ENCODE results near the gene HOXB2.

The HOXB2 gene

DNA sequence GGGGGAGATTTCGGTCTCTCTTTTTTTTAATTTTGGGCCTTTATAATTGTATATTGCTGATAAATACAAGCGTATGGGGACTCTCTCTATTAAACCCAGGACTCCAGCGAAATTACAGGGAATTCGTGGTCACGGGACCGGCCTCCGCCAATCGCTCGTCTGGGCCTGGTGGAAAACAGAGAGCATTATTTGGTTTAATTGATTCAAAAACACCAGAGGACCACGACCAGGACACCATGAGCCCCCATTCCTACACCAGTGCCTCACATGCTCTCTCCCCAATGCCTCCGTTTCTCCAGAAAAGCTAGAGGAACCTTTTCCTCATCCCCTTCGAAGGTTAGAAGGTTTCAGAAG, at the start of gene HOXB2:
TSS of gene HOXB2 (minus strand) at position 88 of the 354 bp plus-strand sequence. CDS start 198 bp downstream, outside the sequence.
- DNase-seq (ENCODE audit: low read depth): no peak

DNA sequence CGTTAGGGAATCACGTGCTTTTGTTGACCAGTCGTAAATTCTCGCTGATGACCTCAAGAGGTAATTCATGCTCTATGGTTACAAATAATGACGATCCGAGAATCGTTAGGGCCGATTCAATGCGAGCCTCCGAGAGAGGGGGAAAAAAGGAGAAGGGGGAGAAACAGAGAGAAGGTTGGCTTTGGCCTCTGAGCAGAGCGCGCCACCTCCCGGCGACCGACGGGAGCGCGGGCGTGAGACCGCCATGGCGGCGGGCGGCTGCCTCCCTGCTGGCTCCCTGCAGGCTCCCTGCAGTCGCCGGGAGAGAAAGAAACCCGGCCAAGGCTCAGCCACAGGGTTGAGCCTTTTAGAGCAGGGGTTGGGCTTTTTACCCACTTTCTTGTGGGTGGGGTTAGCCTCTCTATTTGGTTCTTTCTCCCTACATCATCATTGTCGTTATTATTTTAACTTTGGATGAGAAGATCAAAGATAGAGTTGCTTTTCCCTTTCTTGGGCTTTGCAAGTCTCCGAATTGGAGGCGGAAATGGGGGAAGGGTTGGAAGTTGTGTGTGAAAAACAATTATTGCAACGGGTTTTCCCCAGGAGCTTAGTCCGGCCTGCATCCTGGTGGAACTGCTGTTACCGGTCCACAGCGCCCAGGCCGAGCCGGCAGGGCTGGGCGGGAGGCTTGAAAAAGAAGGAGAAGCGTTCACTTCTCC, 49.1 kb upstream of the HOXB2 start:
- peak; percentile 66 for DNase-seq (ENCODE audit: low read depth)

DNA sequence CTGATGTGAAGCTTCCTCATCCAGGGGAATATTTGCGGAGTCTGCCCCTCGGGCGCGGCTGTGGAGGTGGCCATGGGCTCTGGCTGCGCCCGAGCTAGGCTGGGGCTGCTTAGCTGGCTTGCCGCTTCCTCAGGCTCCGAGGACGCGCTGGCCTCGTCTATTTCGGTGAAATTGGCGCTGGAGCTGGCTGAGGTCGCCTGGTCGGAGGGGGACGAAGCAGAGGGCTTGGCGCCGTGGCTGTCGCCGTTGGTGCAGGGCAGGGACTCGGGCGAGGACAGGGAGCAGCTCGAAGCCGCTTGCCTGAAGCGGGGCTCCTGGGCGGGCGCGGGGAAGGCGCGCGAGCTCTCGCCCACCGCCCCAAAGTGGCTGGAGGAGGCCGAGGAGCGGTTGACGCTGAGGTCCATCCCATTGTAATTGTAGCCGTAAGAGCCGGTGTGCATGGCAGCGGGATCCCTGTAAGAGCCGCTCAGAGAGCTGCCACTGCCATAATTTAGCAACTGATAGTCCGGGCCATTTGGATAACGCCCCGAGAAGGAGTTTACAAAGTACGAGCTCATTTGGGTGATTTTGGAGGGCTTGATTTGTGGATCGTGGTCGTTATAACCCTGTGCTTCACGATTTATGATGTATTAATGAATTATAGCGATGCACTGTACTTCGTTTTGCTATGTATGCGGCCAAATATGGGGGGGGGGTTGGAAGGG, 48.4 kb upstream of the HOXB2 start, which contains the start of gene HOXB5:
TSS of gene HOXB5 (minus strand) at position 654 of the 704 bp plus-strand sequence. CDS start at position 557, 97 bp downstream.
- DNase-seq (ENCODE audit: low read depth): no peak

GRCh38 chr17:48592577-48592976, 47.7 kb upstream of the HOXB2 start:
- no peak for DNase-seq (ENCODE audit: low read depth)

DNA sequence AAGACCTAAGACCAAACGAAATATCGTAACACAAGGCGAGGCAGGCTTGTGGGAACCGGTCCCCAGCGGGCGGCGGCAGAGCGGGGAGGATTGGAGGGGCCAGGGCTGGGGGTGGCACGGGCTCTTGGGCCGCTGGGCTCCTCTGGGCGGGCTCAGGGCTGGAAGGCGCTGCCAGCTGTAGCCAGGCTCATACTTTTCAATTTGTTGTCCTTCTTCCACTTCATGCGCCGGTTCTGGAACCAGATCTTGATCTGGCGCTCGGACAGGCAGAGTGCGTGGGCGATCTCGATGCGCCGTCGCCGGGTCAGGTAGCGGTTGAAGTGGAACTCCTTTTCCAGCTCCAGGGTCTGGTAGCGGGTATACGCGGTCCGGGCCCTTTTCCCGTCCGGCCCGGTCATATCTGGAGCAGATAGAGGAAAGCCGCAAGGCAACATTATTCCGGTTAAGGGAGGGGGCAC, 47.2 kb upstream of the HOXB2 start:
- DNase-seq (ENCODE audit: low read depth): no peak

GRCh38 chr17:48591255-48592056, 46.5 kb upstream of the HOXB2 start:
- DNase-seq (ENCODE audit: low read depth): no peak

DNA sequence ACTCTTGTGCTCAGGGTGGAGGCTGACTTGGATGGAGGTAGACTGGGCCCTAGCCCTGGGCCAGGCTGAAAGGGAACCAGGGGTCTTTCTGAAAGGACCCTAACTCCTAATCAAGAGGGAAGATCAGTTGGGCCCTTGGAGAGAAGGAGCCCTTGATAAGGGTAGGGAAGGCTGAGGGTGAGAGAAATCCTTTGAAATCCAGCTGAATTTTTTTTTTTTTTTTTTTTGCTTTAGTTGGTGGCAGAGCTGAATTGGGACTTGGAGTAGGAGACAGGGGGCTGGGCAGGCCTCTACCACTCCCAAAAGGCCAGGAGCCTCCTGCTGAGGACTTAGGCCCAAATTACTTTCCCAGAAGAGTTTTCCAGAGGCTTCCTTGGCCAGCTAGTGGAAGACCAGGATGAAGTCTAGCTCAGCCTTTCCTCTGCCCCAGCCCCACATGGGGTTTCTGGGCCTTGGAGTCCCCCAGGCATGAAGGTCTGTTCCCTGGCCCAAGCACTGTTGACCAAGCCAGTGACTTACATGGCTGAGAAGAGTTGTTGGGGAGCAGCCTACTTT, 45.8 kb upstream of the HOXB2 start:
- no peak for DNase-seq (ENCODE audit: low read depth)

DNA sequence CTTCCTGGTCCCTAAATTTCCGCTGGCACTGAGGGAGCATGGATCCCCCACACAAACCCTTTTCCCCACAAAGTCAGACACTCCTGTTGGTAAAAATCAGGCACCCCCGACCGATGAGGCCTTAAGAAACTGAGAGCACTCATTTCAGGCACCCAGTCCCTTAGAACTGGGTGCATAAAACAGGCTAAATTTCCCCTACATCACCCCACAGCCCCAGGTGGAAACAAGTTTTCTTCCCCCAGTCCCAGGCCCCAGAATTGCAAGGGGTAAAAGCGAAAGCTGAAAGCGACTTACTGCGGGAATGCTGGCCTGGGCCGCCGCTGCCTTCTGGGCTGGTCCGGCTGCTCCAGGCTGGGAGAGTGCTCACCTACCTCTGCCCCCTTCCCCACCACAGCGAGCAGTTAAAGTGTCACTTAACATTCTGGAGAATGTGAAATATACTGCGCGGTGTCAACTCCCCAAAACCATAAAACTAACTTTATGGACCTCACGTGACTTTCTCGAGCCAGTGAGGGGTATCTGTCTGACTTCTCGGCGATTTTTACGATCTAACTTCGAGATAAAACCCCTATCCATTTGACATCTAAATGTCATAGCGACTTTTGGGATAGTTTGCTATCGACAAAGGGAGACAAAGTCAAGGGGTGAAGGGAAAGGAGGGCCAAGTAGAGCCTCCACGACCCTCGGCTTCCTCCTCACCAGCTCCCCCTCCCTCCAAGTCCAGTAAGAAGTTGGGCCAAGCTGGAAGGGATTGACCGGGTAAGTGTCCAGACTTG, 45.1 kb upstream of the HOXB2 start, which contains the start of gene HOXB3:
TSS of gene HOXB3 (minus strand) at position 411 of the 776 bp plus-strand sequence. CDS start 37,767 bp downstream, outside the sequence.
- DNase-seq (ENCODE audit: low read depth): no peak

- no peak for DNase-seq (ENCODE audit: low read depth)
These were observed 44.3 kb upstream of the HOXB2 start for GRCh38 chr17:48589060-48589830.

GRCh38 chr17:48588528-48588927, 43.6 kb upstream of the HOXB2 start:
- DNase-seq (ENCODE audit: low read depth): no peak

DNA sequence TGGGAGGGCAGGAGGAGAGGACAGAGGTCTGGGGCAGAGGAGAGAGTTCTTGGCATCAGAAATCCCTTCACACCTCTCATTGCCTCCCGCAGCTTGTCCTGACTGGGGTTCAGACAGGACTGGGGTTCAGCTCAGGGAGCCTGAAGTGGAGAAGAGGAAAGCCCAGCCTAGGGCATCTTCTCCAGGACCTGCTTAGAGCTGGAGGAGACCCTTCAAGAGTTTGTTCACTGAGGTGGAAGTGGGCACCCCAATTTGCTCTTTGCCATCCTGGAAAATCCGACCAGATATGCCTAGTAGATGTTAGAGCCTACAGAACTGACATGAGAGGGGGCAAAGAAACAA, 43.1 kb upstream of the HOXB2 start:
- DNase-seq (ENCODE audit: low read depth): no peak

DNA sequence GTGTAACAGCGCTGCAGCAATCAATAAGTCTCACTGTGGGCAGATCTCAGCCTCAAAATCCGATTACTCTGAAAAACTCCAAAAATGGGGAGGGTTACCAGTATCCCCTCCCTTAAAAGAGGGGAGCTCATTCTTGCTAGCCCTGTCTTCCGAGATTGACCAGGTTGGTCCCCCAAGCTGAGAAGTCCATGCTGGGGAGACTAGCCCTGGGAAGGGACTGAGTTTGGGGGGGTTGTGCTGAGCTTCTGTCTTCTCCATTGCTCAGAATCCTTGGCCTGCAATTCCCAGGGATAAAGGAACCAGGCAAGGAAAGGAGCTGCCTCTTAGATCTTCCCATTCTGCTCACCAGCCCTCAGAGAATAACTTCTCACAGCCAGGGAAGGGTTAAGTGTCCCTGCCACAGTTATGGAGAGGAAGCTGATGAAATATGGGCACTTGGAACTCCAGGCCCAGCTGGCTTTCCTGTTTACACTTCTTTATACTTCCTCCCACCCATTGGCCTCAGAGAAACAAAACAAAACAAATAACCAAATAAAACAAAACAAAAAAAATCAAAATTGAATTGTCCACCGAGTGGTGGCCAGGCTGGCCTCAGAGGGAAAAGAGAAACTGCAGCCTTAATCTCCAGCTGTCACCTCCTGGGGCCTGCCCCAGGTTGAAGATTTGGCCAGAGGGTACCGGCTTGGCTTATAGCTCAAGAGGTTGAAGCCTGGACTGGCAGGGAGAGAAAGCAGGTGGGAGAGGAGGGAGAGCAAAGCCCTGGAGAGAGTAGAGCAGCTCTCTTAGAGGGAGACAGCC, 42.6 kb upstream of the HOXB2 start:
- DNase-seq (ENCODE audit: low read depth): no peak

- DNase-seq (ENCODE audit: low read depth): no peak
These were observed 41.7 kb upstream of the HOXB2 start for GRCh38 chr17:48586355-48587258.

DNA sequence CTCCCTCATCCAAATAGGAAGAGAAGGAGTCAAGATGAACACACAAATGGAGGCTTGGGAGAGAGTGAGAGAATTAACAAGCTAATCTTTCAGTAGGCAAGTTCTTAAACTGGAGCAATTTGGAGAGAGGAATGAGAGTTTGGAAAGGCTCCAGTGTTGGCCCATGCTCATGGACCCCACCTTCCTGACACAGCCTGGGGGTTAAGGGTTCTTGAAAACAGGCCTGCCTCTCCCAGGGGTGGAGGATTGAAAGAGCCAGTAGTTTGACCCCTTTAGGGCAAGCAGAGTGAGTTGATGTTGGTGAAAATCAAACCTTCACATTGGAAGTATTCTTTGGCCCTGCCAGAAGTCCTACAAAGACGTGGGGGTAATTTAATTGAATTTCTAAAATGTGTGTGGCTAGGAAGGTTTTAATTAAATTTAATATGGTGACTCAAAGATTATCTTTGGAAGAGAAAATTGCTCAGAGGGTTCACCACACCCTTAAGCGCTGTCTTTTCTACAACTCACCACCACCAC, 39.4 kb upstream of the HOXB2 start:
- no peak for DNase-seq (ENCODE audit: low read depth)

- DNase-seq (ENCODE audit: low read depth): no peak
These were observed 38.9 kb upstream of the HOXB2 start for GRCh38 chr17:48583708-48584222.

DNA sequence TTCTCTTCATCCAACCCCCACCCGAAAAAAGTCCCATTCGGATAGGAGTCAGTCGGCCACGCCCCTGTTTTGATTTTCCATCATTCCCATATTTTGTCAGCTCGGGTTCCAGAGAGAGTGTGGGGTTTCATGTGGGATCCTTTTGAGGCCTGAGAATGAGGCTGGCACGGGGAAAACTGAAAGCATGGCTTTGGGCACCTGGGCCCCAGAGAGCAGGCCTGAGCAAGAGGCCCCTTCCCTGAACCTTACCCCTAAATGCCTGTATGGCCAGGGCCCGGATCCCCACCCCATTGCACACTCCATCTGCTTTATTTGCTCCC, 37.8 kb upstream of the HOXB2 start:
- DNase-seq (ENCODE audit: low read depth): no peak

DNA sequence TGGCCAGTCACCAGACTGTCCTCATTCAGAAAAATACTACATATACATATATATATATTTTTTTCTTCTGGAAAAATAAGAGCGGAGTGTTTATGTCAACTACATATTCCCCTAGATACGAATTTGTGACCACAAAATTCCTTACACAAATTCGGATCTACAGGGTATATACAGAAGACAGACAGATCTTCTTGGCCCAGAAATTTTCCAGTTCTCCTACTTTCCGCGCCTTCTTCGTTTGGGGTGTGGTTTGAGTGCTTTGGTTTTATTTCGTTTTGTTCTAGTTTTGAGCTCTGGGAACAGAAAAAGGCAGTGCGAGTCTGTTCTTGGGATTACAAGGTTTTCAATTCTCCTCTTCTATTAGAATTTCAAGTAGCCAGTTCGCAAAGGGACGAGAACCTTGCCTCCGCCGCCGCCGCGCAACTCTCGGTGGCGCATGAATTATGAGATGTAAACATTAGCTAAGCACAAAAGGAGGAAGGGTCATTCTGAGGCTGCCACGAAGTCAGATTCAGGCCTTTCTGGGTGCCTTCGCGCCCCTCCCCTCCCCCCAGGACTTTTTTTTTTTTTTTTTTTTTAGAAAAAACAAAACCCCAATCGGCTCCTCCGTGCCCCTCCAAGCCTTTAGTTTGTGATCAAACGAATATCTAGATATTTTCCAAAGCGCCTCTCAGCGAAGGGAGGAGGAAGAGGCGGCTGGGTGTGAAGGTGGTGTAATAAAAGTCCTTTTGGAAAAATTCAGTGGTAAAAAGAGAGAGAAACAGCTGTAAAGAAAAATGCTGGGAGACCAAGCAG, 35.0 kb upstream of the HOXB2 start:
- DNase-seq (ENCODE audit: low read depth): no peak

- no peak for DNase-seq (ENCODE audit: low read depth)
These were observed 34.5 kb upstream of the HOXB2 start for GRCh38 chr17:48579471-48579759.
